ENCODE measurements around the gene RPS5.

DNA sequence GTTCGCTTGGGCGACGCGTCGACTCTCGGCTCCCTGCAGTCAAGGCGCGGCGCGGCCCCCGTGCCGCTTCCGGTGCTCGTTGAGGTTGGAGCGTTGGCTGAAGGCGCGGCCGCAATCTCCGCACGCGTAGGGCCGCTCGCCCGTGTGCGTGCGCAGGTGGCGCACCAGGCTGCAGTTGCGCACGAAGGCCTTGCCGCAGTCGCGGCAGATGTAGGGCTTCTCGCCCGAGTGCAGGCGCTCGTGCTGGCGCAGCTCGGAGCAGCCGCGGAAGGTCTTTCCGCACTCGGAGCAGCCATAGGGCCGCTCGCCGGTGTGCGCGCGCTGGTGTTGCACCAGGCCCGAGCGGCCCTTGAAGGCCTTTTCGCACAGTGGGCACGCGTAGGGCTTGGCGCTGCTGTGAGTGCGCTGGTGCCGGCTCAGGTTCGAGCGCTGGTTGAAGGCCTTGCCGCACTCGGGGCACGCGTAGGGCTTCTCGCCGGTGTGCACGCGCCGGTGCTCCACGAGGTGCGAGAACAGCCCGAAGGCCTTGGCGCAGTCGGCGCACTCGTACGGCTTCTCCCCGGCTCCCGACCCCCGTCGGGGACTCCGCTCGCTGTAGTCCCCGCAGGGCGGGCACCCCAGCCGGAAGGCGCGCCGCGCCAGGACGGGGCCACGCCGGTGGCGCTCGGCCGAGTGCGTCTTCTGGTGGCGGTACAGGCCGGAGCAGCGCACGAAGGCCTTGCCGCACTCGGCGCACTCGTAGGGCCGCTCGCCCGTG lies 19.2 kb upstream of the RPS5 start:
- TF ChIP-seq TCF7L2 (IDR thresholded peaks at IDR 0.05; ENCODE audit: low read depth, low read length) (no peak), SIN3A (IDR thresholded peaks at IDR 0.05; ENCODE audit: borderline replicate concordance, insufficient read depth, low read depth, low read length) (no peak), POLR2AphosphoS5 (IDR thresholded peaks at IDR 0.05; ENCODE audit: low read depth, low read length) (no peak)
- TF ChIP-seq, protein P1, sequence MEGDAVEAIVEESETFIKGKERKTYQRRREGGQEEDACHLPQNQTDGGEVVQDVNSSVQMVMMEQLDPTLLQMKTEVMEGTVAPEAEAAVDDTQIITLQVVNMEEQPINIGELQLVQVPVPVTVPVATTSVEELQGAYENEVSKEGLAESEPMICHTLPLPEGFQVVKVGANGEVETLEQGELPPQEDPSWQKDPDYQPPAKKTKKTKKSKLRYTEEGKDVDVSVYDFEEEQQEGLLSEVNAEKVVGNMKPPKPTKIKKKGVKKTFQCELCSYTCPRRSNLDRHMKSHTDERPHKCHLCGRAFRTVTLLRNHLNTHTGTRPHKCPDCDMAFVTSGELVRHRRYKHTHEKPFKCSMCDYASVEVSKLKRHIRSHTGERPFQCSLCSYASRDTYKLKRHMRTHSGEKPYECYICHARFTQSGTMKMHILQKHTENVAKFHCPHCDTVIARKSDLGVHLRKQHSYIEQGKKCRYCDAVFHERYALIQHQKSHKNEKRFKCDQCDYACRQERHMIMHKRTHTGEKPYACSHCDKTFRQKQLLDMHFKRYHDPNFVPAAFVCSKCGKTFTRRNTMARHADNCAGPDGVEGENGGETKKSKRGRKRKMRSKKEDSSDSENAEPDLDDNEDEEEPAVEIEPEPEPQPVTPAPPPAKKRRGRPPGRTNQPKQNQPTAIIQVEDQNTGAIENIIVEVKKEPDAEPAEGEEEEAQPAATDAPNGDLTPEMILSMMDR (IDR thresholded peaks at IDR 0.05) = no peak
- TF ChIP-seq, protein P2, sequence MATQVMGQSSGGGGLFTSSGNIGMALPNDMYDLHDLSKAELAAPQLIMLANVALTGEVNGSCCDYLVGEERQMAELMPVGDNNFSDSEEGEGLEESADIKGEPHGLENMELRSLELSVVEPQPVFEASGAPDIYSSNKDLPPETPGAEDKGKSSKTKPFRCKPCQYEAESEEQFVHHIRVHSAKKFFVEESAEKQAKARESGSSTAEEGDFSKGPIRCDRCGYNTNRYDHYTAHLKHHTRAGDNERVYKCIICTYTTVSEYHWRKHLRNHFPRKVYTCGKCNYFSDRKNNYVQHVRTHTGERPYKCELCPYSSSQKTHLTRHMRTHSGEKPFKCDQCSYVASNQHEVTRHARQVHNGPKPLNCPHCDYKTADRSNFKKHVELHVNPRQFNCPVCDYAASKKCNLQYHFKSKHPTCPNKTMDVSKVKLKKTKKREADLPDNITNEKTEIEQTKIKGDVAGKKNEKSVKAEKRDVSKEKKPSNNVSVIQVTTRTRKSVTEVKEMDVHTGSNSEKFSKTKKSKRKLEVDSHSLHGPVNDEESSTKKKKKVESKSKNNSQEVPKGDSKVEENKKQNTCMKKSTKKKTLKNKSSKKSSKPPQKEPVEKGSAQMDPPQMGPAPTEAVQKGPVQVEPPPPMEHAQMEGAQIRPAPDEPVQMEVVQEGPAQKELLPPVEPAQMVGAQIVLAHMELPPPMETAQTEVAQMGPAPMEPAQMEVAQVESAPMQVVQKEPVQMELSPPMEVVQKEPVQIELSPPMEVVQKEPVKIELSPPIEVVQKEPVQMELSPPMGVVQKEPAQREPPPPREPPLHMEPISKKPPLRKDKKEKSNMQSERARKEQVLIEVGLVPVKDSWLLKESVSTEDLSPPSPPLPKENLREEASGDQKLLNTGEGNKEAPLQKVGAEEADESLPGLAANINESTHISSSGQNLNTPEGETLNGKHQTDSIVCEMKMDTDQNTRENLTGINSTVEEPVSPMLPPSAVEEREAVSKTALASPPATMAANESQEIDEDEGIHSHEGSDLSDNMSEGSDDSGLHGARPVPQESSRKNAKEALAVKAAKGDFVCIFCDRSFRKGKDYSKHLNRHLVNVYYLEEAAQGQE (IDR thresholded peaks at IDR 0.05; ENCODE audit: insufficient read depth in 1 of 2, low read depth in 2 of 2, low read length in 1 of 2) = no peak
